GM12865 (cell line): ENCODE data around the gene HSD3B1.

ENCODE experiments used
- DNase-seq: peaks from one replicate; pipeline ENCODE4 v3.0.0; 2010; ENCODE audit warnings: low read depth
- H3K4me3 ChIP-seq: 2 replicates; pipeline ENCODE4 v1.5.1; 2011; ENCODE audit warnings: mild to moderate bottlenecking, low read depth, low read length, control low read depth
- TF ChIP-seq, protein P1 (sequence below): IDR thresholded peaks from 2 replicates; pipeline ENCODE4 v1.5.1; 2011; ENCODE audit warnings: low read length, control low read depth, low read depth, inconsistent platforms; ENCODE audit not compliant: insufficient read depth; ENCODE audit errors: missing control alignments

The HSD3B1 gene

DNA sequence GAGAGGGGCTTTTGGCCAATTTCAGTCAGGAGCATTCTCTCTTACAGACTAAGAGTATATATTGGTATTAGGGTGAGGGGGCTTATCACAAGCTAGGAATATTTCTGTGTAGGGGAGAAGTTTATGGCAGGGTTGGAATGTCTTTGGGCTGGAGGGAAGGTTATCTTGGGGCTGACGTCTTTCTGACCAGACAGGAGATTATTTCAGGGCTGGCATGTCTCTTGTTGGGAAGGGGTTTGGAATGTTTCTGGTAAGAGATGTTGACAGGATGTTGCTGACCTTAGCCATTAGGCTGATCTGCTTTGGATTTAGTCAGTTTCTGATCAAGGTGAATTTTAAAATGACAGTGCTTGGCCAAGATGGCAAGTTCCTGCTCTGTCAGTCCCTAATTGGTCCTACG, 17.8 kb upstream of the HSD3B1 start:
- no peak overlapping the region for H3K4me3 ChIP-seq
- TF ChIP-seq, protein P1, sequence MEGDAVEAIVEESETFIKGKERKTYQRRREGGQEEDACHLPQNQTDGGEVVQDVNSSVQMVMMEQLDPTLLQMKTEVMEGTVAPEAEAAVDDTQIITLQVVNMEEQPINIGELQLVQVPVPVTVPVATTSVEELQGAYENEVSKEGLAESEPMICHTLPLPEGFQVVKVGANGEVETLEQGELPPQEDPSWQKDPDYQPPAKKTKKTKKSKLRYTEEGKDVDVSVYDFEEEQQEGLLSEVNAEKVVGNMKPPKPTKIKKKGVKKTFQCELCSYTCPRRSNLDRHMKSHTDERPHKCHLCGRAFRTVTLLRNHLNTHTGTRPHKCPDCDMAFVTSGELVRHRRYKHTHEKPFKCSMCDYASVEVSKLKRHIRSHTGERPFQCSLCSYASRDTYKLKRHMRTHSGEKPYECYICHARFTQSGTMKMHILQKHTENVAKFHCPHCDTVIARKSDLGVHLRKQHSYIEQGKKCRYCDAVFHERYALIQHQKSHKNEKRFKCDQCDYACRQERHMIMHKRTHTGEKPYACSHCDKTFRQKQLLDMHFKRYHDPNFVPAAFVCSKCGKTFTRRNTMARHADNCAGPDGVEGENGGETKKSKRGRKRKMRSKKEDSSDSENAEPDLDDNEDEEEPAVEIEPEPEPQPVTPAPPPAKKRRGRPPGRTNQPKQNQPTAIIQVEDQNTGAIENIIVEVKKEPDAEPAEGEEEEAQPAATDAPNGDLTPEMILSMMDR = no peak
- DNase-seq = no peak

DNA sequence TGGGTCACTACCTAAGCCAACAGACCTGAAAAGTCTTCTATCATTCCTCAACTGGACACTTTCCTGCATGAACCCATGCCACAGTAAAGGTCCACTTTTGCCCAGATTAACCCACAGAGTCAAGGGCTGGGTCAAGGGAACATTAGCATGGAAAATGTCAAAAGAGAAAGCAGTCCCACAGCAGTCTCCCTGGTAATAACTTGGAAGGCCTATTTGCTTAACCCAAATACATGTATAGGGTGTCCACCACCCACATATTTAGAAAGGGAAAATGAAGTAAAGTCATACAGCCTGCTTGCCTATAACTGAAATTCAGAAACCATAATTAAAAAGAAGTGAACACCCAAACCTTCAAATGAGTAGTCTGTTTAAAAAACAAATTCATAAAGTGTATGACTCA, 16.1 kb upstream of the HSD3B1 start:
- no peak for DNase-seq
- TF ChIP-seq, protein P1 = no peak
- no peak overlapping the region for H3K4me3 ChIP-seq

DNA sequence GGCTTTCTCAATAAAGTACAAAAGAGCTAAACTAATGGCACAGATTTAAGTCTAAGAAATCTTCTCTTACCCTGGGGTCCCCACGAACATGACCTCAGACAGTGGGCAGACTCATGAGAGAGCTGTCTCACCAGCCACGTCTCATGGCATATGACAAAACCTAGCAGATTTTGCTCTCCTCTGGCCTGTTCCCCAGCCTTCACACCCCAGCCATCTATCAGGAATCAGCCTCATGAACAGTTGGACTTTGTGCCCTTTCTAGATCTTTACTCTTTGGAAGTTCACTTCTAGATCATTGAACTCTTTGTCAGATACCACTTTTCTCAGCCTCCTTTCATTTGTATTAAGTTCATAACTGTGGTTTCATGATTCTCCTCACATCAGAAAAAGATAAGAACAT, 14.2 kb upstream of the HSD3B1 start:
- TF ChIP-seq, protein P1 = no peak
- DNase-seq = no peak
- H3K4me3 ChIP-seq = no peak overlapping the region

DNA sequence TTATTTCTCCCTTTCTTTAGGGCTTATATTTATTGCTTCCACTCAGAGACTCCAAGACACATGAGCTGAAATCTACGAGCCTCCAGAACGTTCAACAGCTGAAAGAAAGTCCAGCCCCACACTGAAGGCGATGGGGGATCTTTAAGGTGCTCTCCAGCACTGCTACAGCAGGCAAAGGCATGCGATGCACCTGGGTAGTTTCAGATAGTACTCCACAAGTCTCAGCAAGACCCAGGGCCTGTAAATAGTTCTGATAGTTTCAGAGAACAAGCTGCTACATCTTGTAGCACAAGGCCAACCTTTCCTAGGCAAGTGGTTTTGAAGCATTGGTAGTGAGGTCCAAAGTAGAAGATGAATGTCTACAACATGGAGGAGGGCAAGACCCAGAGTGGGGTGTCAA, 2.2 kb upstream of the HSD3B1 start:
- TF ChIP-seq, protein P1 = no peak
- H3K4me3 ChIP-seq = no peak overlapping the region
- DNase-seq = peak; percentile 9

DNA sequence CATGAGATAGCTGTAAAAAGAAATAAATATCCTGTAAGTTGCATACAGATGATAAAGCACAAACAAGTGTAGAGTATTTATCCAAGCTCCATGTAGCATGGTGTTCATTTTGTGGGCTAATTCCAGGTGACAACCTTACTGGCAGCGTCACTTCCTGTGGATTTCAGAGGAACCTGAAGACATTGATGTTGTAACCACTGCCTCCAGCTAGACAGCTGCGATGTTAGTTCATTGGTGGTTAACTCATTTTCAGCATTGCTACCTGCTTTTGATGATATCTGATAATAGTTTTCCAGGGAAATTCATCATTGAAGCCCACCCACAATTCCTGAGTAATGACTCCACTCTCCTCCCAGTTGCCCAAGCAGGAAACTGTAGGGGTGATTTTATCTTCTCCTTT, 3.0 kb downstream of the HSD3B1 start:
- DNase-seq = no peak
- H3K4me3 ChIP-seq = no peak overlapping the region

DNA sequence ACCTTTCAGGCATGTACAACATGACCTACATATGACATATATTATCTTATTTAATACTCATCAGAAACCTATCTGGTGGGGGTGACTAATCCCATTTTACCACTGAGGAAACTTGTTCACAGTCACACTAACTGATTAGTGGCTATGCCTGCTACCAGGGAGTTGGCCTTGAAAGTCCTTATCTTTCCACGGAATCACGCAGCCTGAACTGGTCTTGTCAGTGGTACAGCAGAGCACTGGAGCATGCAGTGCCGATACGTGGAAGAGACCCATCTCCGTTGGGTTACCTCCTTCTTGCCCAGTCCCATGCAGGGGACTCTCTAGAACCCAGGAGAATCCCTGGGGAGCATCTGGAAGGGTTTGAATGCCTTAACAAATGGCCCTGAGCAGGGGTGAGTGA, 8.2 kb downstream of the HSD3B1 start:
- DNase-seq = no peak
- H3K4me3 ChIP-seq = no peak overlapping the region
- TF ChIP-seq, protein P1 = no peak

More for the DNA sequence above, 3.0 kb downstream of the HSD3B1 start:
- TF ChIP-seq, protein P1 = no peak

DNA sequence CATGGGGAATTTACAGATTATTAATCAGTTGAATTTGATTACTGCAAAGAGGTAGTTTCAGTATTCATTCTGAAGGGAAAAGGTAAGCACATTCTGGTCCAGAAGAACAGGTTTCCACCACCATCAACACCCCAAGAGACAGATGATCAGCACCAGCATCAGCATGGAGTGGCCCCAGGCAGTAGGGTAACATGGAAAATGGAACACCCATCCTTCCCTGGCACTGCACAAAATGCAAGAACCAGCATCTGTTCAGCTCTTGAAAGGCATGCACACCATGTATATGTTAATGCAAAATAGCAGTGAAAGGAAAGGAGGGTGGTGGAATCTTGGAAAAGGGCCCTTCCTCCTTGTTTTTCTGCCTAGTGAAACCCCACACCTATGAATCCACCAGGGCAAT, 9.2 kb downstream of the HSD3B1 start:
- TF ChIP-seq, protein P1 = no peak
- no peak overlapping the region for H3K4me3 ChIP-seq
- no peak for DNase-seq
